Metanephros (tissue), 2 donors: ENCODE results near the gene SNAI1. TPM values are rescaled to one million over a fixed set of nuclear protein-coding genes. Genes with fewer than 3 reads are reported as not detected.

Source experiments
- small RNA-seq: library from RNA; depleted of rRNA; stranded (forward); fragments of <200 nt; gene quantifications from one replicate; pipeline ENCODE3, GENCODE V24; 2014; ENCODE audit warnings: low replicate concordance
- total RNA-seq: library from RNA; depleted of rRNA; stranded (reverse); fragments of >200 nt; gene quantifications from one replicate; pipeline ENCODE4 v1.2.3, GENCODE V29; 2014

The SNAI1 gene
- total RNA-seq: 7.2 TPM

GRCh38 chr20:49982346-49983122, at the start of gene SNAI1:
Gene SNAI1 (plus strand): TSS chr20:49982980. CDS start chr20:49983060, 80 bp downstream.

GRCh38 chr20:49936153-49937026, 46.4 kb upstream of the SNAI1 start, which contains the start of gene RNF114:
Gene RNF114 (plus strand): TSS chr20:49936397. CDS start chr20:49936413, 16 bp downstream.

Small RNAs within 50 kb of the gene (small RNA-seq; reads per million reads assigned to genes)
- gene RF00017 (not detected), gene RNU6-147P (not detected)

Other genes starting within 250 kb of the SNAI1 start
- 25.6 TPM for gene SLC9A8, start 170.2 kb upstream of the SNAI1 start, total RNA-seq
- 4.7 TPM for gene SPATA2, start 67.5 kb upstream of the SNAI1 start, total RNA-seq
- gene RNF114, start 46.6 kb upstream of the SNAI1 start, total RNA-seq: 61.7 TPM
- gene UBE2V1, start 130.2 kb downstream of the SNAI1 start, total RNA-seq: 58.7 TPM
- gene PEDS1, start 170.7 kb downstream of the SNAI1 start, total RNA-seq: 15.2 TPM
- gene CEBPB, start 207.8 kb downstream of the SNAI1 start, total RNA-seq: 20.6 TPM